HCT116 (cell line): ENCODE data around the gene CCDC134. TPM values are rescaled to one million over a fixed set of nuclear protein-coding genes. Genes with fewer than 3 reads are reported as not detected.

ENCODE experiments used
- ATAC-seq: fragments of 200-7000 bp; cut with Tn5 transposase; 2 replicates; pipeline ENCODE4 v1.9.1; 2020; ENCODE audit warnings: mild to moderate bottlenecking, moderate library complexity
- BruUV-seq: library from RNA; stranded (reverse); fragments of 400-500 nt; replicated peaks from 2 replicates; lab custom pipeline; 2021; lab: Mats Ljungman, UMichigan
- CTCF ChIA-PET: fragments of 300-600 bp; sonication (Branson Sonifier 250); formaldehyde crosslinking; loops from one replicate; lab custom pipeline; 2021; ENCODE audit warnings: antibody characterized with exemption; lab: Charles Lee
- POLR2A ChIA-PET: fragments of 300-600, 350-600 bp; sonication (Branson Sonifier 250); formaldehyde crosslinking; loops from one replicate; lab custom pipeline; 2021; ENCODE audit warnings: antibody characterized with exemption; lab: Charles Lee
- RAD21 ChIA-PET, 2 experiments: fragments of 300-600 bp; sonication (Branson Sonifier 250); formaldehyde crosslinking; loops; one replicate each; lab custom pipeline; 2023; ENCODE audit warnings: low total read pairs in 2 of 2; ENCODE audit not compliant: uncharacterized antibody in 2 of 2, unreplicated experiment in 2 of 2, low non-redundant PET in 1 of 2; lab: Charles Lee
- DNase-seq: peaks from one replicate; pipeline ENCODE4 v3.0.0-alpha.2; 2010; ENCODE audit warnings: low read depth, low spot score
- H2AFZ ChIP-seq: fragments of 200-600 bp; shearing (Covaris generic), sonication (generic); 2 replicates; pipeline ENCODE4 v1.6.1; 2017; ENCODE audit warnings: low read depth, mixed run types, mixed read lengths, antibody characterized with exemption, low read length; ENCODE audit not compliant: poor library complexity, severe bottlenecking
- H3K27ac ChIP-seq: 2 replicates; pipeline ENCODE4 v1.5.1; 2012; ENCODE audit warnings: low read depth, low read length
- H3K27me3 ChIP-seq: fragments of 200-600 bp; sonication (generic); 2 replicates; pipeline ENCODE4 v1.6.1; 2016; ENCODE audit warnings: mixed run types, low read length, mixed read lengths; ENCODE audit not compliant: insufficient read depth
- H3K36me3 ChIP-seq, 2 experiments: fragments of 200-500 bp in 1 of 2; fragments of 200-600 bp in 1 of 2; sonication (Bioruptor generic) in 1 of 2; sonication (generic) in 1 of 2; 2 replicates each; pipeline versions ENCODE4 v1.5.1 to v1.6.1; 2014 to 2016; ENCODE audit warnings: low read length in 2 of 2, inconsistent platforms in 1 of 2, mixed read lengths in 1 of 2, mixed run types in 1 of 2; ENCODE audit not compliant: insufficient read depth in 2 of 2, control insufficient read depth in 1 of 2
- H3K4me1 ChIP-seq, 2 experiments: fragments of 200-600 bp in 1 of 2; sonication (generic) in 1 of 2; 2 replicates each; pipeline versions ENCODE4 v1.5.1 to v1.6.1; 2012 to 2017; ENCODE audit warnings: low read length in 2 of 2, inconsistent platforms in 1 of 2, mild to moderate bottlenecking in 1 of 2, mixed read lengths in 1 of 2, mixed run types in 1 of 2, moderate library complexity in 1 of 2; ENCODE audit not compliant: insufficient read depth in 2 of 2, control insufficient read depth in 1 of 2
- H3K4me2 ChIP-seq: fragments of 200-600 bp; sonication (generic); 2 replicates; pipeline ENCODE4 v1.6.1; 2017; ENCODE audit warnings: mixed run types, low read length, mixed read lengths
- H3K4me3 ChIP-seq, 2 experiments: fragments of 200-600 bp in 1 of 2; sonication (generic) in 1 of 2; replicated peaks in 1 of 2; 2 replicates each; pipeline ENCODE4 v1.5.1; 2011 to 2016; ENCODE audit warnings: low read length in 2 of 2, control low read depth in 1 of 2, low read depth in 1 of 2, mild to moderate bottlenecking in 1 of 2, mixed read lengths in 1 of 2, mixed run types in 1 of 2
- H3K79me2 ChIP-seq: fragments of 200-600 bp; sonication (generic); 2 replicates; pipeline ENCODE4 v1.6.1; 2017; ENCODE audit warnings: mild to moderate bottlenecking, mixed run types, low read length, moderate library complexity, mixed read lengths; ENCODE audit not compliant: insufficient read depth
- H3K9ac ChIP-seq: fragments of 200-600 bp; sonication (generic); 2 replicates; pipeline ENCODE4 v1.6.1; 2016; ENCODE audit warnings: low read length, mixed read lengths
- H3K9me2 ChIP-seq: fragments of 200-600 bp; sonication (generic), shearing (Covaris generic); 2 replicates; pipeline ENCODE4 v1.6.1; 2017; ENCODE audit warnings: mixed run types, mild to moderate bottlenecking, moderate library complexity; ENCODE audit not compliant: insufficient read depth
- H3K9me3 ChIP-seq, 2 experiments: fragments of 200-500 bp in 1 of 2; fragments of 200-600 bp in 1 of 2; sonication (Bioruptor generic) in 1 of 2; sonication (generic) in 1 of 2; 2 replicates each; pipeline ENCODE4 v1.6.1; 2014 to 2017; ENCODE audit warnings: low read length in 2 of 2, mixed read lengths in 2 of 2, inconsistent platforms in 1 of 2, low read depth in 1 of 2, mild to moderate bottlenecking in 1 of 2, mixed run types in 1 of 2, moderate library complexity in 1 of 2; ENCODE audit not compliant: control insufficient read depth in 1 of 2, insufficient read depth in 1 of 2
- H4K20me1 ChIP-seq: fragments of 200-600 bp; sonication (generic), shearing (Covaris generic); 2 replicates; pipeline ENCODE4 v1.6.1; 2017; ENCODE audit warnings: mixed run types, mild to moderate bottlenecking, moderate library complexity; ENCODE audit not compliant: insufficient read depth
- ELF1 ChIP-seq: IDR thresholded peaks from 2 replicates; pipeline ENCODE4 v1.6.1; 2012; ENCODE audit warnings: low read depth, borderline replicate concordance
- POLR2A ChIP-seq: IDR thresholded peaks from 2 replicates; pipeline ENCODE4 v1.7.0; 2011; ENCODE audit warnings: borderline replicate concordance; ENCODE audit not compliant: insufficient read depth, insufficient read length; ENCODE audit errors: extremely low read depth
- RAD21 ChIP-seq: IDR thresholded peaks from 2 replicates; pipeline ENCODE4 v1.6.1; 2012; ENCODE audit warnings: low read depth, mild to moderate bottlenecking
- TCF7L2 ChIP-seq: IDR thresholded peaks from 2 replicates; pipeline ENCODE4 v1.7.0; 2011; ENCODE audit warnings: borderline replicate concordance, inconsistent platforms; ENCODE audit not compliant: insufficient read depth, insufficient read length; ENCODE audit errors: extremely low read depth
- intact Hi-C: fragments of 100-400 bp; cut with micrococcal nuclease; formaldehyde crosslinking; loops from 2 replicates; pipeline ENCODE4 v1.10.0; 2022
- total RNA-seq: library from RNA; stranded (reverse); gene quantifications from one replicate; pipeline ENCODE4 v1.2.1, GENCODE V29; 2021; ENCODE audit not compliant: unreplicated experiment

The CCDC134 gene
- total RNA-seq, 1 experiment from 2014 or later: 15.8 TPM

DNA sequence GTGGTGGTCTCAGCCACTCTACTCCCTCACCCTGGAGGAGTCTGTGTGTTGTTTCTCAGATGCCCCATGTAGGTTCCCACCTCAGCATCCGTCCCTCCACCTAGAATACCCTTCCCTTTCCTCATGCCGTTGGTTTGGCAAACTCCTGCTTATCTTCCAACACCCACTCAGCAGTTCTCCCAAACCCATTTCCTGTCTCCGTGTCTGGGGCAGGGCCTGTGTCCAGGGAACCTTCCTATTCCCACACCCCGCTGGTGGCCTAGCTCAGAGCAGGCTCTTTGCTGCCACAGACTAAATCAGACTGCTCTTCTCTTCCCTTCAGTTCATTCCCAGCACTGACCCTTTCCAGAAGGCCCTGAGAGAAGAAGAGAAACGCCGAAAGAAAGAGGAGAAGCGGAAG lies 24.9 kb downstream of the CCDC134 start:
- Histone ChIP-seq H3K27ac (no peak overlapping the region), H3K4me3 (no peak overlapping the region), H3K9me3 (no peaks in the 10 kb centered on the region), H3K9me2 (no peaks in the 10 kb centered on the region), H3K27me3 (no peaks in the 10 kb centered on the region), H3K4me1 (peaks cover 5 to 10% of the 10 kb centered on the region in 2 experiments), H2AFZ (no peak overlapping the region), H3K36me3 (peaks cover 0 to 5% of the 10 kb centered on the region in 2 experiments; a peak in 2 of 4 replicates), H4K20me1 (no peaks in the 10 kb centered on the region), H3K9ac (no peak overlapping the region), H3K79me2 (peaks cover 4% of the 10 kb centered on the region; the same call in 1 of the 2 replicates), H3K4me2 (no peak overlapping the region)
- intact Hi-C loops: no loop called here
- ATAC-seq (no peak), DNase-seq (no peak)
- RAD21 ChIA-PET: no interaction called here
- no peak for TF ChIP-seq ELF1
- POLR2A ChIA-PET: no interaction called here
- no TSS peak for BruUV-seq
- CTCF ChIA-PET: no interaction called here

DNA sequence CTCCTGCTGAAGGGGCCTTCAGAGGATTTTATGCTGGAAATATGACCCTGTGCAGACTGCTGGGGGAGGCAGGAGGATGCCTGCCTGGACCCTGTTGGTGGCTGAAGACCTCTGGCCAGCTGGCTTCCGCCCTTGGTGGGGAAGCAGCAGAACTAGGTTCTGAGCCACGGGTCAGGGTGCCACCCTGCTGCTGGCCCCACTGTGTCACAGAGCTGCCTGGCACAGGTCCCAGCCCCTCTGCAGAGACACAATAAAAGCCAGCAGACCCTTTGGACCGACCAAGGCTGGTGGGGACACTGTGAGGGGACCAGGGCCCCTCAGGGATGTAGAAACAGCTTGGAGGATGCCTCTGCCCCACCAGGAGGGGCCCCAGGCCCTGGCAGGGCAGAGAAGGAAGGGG lies 25.5 kb downstream of the CCDC134 start:
- no peaks in the 10 kb centered on the region for H3K9me3 ChIP-seq

More for the DNA sequence above, 25.5 kb downstream of the CCDC134 start:
- TF ChIP-seq TCF7L2 (no peak), POLR2A (no peak), RAD21 (no peak)
- H3K27me3 ChIP-seq: no peaks in the 10 kb centered on the region
- no peak overlapping the region for H3K4me2 ChIP-seq
- peaks cover 4% of the 10 kb centered on the region; the same call in 1 of the 2 replicates for H3K79me2 ChIP-seq
- no peaks in the 10 kb centered on the region for H4K20me1 ChIP-seq
- DNase-seq (no peak), ATAC-seq (no peak)
- no peak overlapping the region for H3K4me3 ChIP-seq
- peaks cover 5 to 10% of the 10 kb centered on the region in 2 experiments for H3K4me1 ChIP-seq
- ChIA-PET POLR2A (no interaction called here), RAD21 (no interaction called here), CTCF (no interaction called here)
- H3K36me3 ChIP-seq: peaks cover 0 to 5% of the 10 kb centered on the region in 2 experiments; a peak in 2 of 4 replicates
- H3K9ac ChIP-seq: no peak overlapping the region
- BruUV-seq: no TSS peak
- intact Hi-C loops: no loop called here
- no peak overlapping the region for H3K27ac ChIP-seq
- H3K9me2 ChIP-seq: no peaks in the 10 kb centered on the region
- H2AFZ ChIP-seq: no peak overlapping the region
